ENCODE results near the gene DAB1.

The DAB1 gene

GRCh38 chr1:56991576-56991975 is 432.3 kb downstream of the DAB1 start:
- no peak for TF ChIP-seq CTCF (IDR thresholded peaks at IDR 0.05; ENCODE audit: low read depth, low read length)
- H3K4me3 ChIP-seq (ENCODE audit: low read depth, low read length): no peak overlapping the region

- TF ChIP-seq CTCF (IDR thresholded peaks at IDR 0.05; ENCODE audit: low read depth, low read length): no peak
Observed at GRCh38 chr1:56986397-56986796, 437.5 kb downstream of the DAB1 start.

GRCh38 chr1:56985857-56986256 is 438.0 kb downstream of the DAB1 start:
- TF ChIP-seq CTCF (IDR thresholded peaks at IDR 0.05; ENCODE audit: low read depth, low read length): no peak
- H3K4me3 ChIP-seq (ENCODE audit: low read depth, low read length): no peak overlapping the region

More at GRCh38 chr1:56986397-56986796, 437.5 kb downstream of the DAB1 start:
- no peak overlapping the region for H3K4me3 ChIP-seq (ENCODE audit: low read depth, low read length)

- no peak overlapping the region for H3K4me3 ChIP-seq (ENCODE audit: low read depth, low read length)
- no peak for TF ChIP-seq CTCF (IDR thresholded peaks at IDR 0.05; ENCODE audit: low read depth, low read length)
Observed at GRCh38 chr1:56983484-56983883, 440.4 kb downstream of the DAB1 start.

- H3K4me3 ChIP-seq (ENCODE audit: low read depth, low read length): no peak overlapping the region
Observed at GRCh38 chr1:56979986-56980755, 443.7 kb downstream of the DAB1 start.

GRCh38 chr1:56978819-56979218 is 445.0 kb downstream of the DAB1 start:
- no peak overlapping the region for H3K4me3 ChIP-seq (ENCODE audit: low read depth, low read length)
- no peak for TF ChIP-seq CTCF (IDR thresholded peaks at IDR 0.05; ENCODE audit: low read depth, low read length)

More at GRCh38 chr1:56979986-56980755, 443.7 kb downstream of the DAB1 start:
- TF ChIP-seq CTCF (IDR thresholded peaks at IDR 0.05; ENCODE audit: low read depth, low read length): no peak

- no peak for TF ChIP-seq CTCF (IDR thresholded peaks at IDR 0.05; ENCODE audit: low read depth, low read length)
- H3K4me3 ChIP-seq (ENCODE audit: low read depth, low read length): no peak overlapping the region
Observed at GRCh38 chr1:56977910-56978309, 445.9 kb downstream of the DAB1 start.
